ENCODE data around the gene MBLAC1.
A peak's percentile ranks its signal among the peaks of the same experiment; 100 is the strongest.

MBLAC1 gene

DNA sequence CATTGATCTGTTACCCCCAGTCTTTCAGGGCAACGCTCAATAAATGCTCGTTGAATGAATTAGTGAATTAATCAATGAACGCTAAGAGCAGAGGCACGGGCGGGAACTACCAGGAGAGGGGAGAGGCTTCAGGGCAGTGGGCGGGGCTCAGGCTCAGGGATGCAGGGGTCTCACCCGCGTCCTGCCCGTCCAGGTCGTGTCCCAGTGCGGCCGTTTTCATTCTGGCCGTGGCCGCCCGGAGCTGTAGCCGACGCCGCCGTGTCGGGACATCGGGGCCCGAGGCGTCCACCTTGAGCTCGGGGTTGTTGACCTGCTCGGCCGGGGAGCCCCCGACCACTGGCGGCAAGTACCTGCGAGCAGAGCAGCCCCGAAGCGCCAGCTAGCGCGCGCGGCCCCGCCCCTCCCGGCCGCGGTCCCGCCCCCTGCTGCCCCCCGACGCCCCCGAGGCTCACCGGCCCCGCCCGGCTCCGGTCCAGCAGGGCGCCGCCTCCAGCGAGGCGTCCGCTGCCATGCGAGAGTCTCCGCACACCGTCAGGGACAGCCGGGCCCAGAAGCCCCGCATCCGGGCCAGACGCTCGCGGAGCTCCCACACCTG, 44.4 kb downstream of the MBLAC1 start:
- intact Hi-C loops (cut with micrococcal nuclease): no loop called here
- Mint-ChIP-seq H3K27ac (no peak overlapping the region), H3K36me3 (ENCODE audit: low read depth) (no peaks in the 10 kb centered on the region), H3K9me3 (no peaks in the 10 kb centered on the region), H3K4me3 (no peak overlapping the region), H3K27me3 (peaks cover 82% of the 10 kb centered on the region), H3K4me1 (ENCODE audit: low read depth) (peaks cover 39% of the 10 kb centered on the region)

DNA sequence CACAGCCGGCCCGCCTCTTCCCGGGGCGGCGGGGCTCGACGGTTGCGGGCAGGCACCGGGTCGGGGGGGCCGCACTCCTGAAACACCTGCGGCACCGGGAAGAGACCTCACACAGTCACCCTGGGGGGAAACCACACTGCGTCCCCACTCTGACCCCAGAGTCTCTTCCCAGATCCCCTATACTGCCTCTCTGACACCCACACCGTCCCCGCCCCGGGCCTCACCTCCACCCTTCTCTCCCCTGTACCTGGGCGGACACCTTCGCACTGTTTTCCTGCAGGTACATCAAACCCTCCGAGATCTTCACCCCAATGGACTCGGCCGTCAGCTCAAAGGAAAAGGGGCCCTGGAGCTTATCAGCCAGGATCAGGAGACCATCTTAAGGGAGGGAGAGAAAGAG, 45.1 kb downstream of the MBLAC1 start:
- no peak overlapping the region for H3K27ac Mint-ChIP-seq
- peaks cover 39% of the 10 kb centered on the region for H3K4me1 Mint-ChIP-seq (ENCODE audit: low read depth)
- H3K4me3 Mint-ChIP-seq: peak overlapping the region; percentile 27
- intact Hi-C loops (cut with micrococcal nuclease): no loop called here
- no peaks in the 10 kb centered on the region for H3K36me3 Mint-ChIP-seq (ENCODE audit: low read depth)
- no peaks in the 10 kb centered on the region for H3K9me3 Mint-ChIP-seq
- peaks cover 82% of the 10 kb centered on the region for H3K27me3 Mint-ChIP-seq

DNA sequence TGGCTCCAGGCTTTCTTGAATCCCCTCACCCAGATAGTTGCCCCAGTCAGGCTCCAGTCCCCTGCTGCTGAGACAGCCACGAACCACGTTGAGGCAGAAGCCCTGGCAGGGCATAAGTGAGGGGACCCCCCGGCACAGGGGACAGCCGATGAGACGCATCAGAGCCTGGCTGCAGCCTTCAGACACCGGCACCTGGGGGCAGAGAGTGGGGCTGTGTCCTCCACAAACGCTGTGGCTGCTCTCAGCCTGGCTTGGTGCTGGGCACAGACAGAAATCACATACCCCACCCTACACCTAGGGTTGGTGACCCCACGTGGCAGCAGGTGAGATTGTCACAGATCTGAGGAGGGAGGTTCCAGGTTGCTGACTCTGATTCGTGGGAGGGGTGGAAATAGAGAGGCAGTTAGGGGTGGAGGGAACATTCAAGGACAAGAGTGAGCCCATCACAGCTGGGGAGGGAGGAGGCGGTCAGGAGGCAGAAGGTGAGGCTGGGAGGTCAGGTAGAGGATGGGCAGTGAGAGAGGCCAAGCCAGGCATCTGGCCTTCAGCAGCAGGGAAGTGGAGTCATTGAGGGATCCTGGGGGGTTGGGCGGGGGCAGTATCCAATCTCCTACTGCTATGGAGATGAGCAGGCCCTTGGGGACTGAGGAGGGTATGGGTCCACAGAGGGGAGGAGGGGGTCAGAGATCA, 47.2 kb downstream of the MBLAC1 start:
- peaks cover 28% of the 10 kb centered on the region for H3K4me1 Mint-ChIP-seq (ENCODE audit: low read depth)

GRCh38 chr7:100174582-100174981, 47.8 kb downstream of the MBLAC1 start:
- no peak overlapping the region for H3K4me3 Mint-ChIP-seq
- intact Hi-C loops (cut with micrococcal nuclease): no loop called here
- no peaks in the 10 kb centered on the region for H3K36me3 Mint-ChIP-seq (ENCODE audit: low read depth)
- H3K9me3 Mint-ChIP-seq: no peaks in the 10 kb centered on the region
- no peak overlapping the region for H3K27ac Mint-ChIP-seq
- peaks cover 73% of the 10 kb centered on the region for H3K27me3 Mint-ChIP-seq
- H3K4me1 Mint-ChIP-seq (ENCODE audit: low read depth): peaks cover 28% of the 10 kb centered on the region

More for the DNA sequence above, 47.2 kb downstream of the MBLAC1 start:
- intact Hi-C loops (cut with micrococcal nuclease): no loop called here
- no peak overlapping the region for H3K4me3 Mint-ChIP-seq
- H3K36me3 Mint-ChIP-seq (ENCODE audit: low read depth): no peaks in the 10 kb centered on the region
- peaks cover 74% of the 10 kb centered on the region for H3K27me3 Mint-ChIP-seq
- no peaks in the 10 kb centered on the region for H3K9me3 Mint-ChIP-seq
- H3K27ac Mint-ChIP-seq: no peak overlapping the region

- Mint-ChIP-seq H3K36me3 (ENCODE audit: low read depth) (no peaks in the 10 kb centered on the region), H3K9me3 (no peaks in the 10 kb centered on the region), H3K27ac (no peak overlapping the region), H3K4me1 (ENCODE audit: low read depth) (peaks cover 29% of the 10 kb centered on the region), H3K4me3 (no peak overlapping the region), H3K27me3 (peaks cover 72% of the 10 kb centered on the region)
- intact Hi-C loops (cut with micrococcal nuclease): no loop called here
These were observed 48.6 kb downstream of the MBLAC1 start for GRCh38 chr7:100175296-100175935.

DNA sequence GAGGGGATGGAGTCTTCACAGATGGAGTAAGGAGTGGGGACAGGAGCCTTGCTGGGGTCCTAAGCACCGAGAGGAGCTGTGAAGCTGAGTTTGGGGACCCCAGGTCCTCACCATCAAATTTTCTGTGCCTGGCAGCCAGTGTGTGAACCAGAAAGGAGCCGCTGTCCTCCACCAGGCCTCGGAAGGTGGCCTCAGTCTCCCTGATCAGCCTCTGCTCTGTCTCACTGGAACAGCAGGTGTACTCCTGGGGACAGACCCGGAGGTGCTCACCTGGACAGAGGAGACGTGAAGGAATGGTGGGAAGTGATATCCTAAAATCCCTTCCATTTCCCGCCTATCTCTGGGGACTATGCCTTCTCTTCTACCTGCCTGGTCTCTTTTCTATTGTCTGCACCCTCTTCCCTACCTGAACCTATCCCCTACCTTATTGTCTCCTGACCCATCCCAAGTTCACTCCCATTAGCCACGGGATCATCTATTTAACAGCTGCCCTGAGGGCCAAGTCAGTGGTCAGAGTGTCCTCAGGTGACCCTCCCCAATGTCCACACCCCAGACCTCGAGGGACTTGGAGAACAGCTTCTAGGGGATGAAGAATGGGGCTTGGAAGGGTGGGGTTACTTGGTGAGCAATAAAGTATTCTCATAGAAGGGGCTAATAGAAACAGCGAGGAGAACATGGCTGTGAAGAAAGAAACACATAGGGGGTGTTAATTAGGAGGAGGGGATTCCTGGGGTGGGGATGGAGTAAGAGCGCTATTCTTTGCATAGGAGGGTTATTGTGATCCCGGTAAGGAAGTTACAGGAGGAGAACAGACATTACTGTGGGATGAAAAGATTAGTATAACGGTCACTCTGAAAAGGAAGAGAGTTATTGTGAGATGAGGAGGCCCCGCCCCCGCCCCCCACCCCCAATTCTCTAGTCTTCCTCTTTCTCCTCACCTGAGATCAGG, 49.6 kb downstream of the MBLAC1 start:
- Mint-ChIP-seq H3K27me3 (peaks cover 72% of the 10 kb centered on the region), H3K4me3 (peak overlapping the region; percentile 68), H3K27ac (no peak overlapping the region), H3K9me3 (no peaks in the 10 kb centered on the region), H3K4me1 (ENCODE audit: low read depth) (peaks cover 31% of the 10 kb centered on the region), H3K36me3 (ENCODE audit: low read depth) (no peaks in the 10 kb centered on the region)
- intact Hi-C loops (cut with micrococcal nuclease): loop anchor here (1.0 kb wide), 1 partner anchor 28 kb away; the partner anchor contains the start of gene LAMTOR4

- H3K27ac Mint-ChIP-seq: peak within 1 kb of the TSS; percentile 60
- intact Hi-C loops (cut with micrococcal nuclease): loop anchor here (1.0 kb wide), 1 partner anchor 29 kb away; the partner anchor contains the start of gene LAMTOR4
- peak within 1 kb of the TSS; percentile 68 for H3K4me3 Mint-ChIP-seq
- no peaks in the 10 kb centered on the region for H3K36me3 Mint-ChIP-seq (ENCODE audit: low read depth)
- peaks cover 74% of the 10 kb centered on the region for H3K27me3 Mint-ChIP-seq
- H3K4me1 Mint-ChIP-seq (ENCODE audit: low read depth): peaks cover 26% of the 10 kb centered on the region
- H3K9me3 Mint-ChIP-seq: no peaks in the 10 kb centered on the region
These were observed 50.6 kb downstream of the MBLAC1 start, which contains the start of the genes GPC2 and STAG3 for GRCh38 chr7:100177045-100178001. Gene GPC2, minus strand, starts transcription at chr7:100177381. Its CDS starts 182 bp downstream, at chr7:100177199. Gene STAG3, plus strand, starts transcription at chr7:100177918. Its CDS starts 2,639 bp downstream, at chr7:100180557.
